Keratinocyte (primary cell): ENCODE results near the gene MAOA. TPM values are rescaled to one million over a fixed set of nuclear protein-coding genes. Genes with fewer than 3 reads are reported as not detected.

Experiments used
- DNase-seq: peaks from one replicate; pipeline ENCODE4 v3.0.0-alpha.2; 2011; ENCODE audit warnings: low read depth, missing footprints, low spot score
- FAIRE-seq: peaks from 2 replicates; lab custom pipeline; 2011; peaks lifted over from hg19 to GRCh38; lab: Jason Lieb, UNC
- H2AFZ ChIP-seq: 2 replicates; pipeline ENCODE4 v1.6.0; 2012; ENCODE audit warnings: low read length, control low read depth, inconsistent platforms; ENCODE audit not compliant: control insufficient read depth
- H3K27ac ChIP-seq: 2 replicates; pipeline ENCODE4 v1.5.1; 2011; ENCODE audit warnings: low read length; ENCODE audit not compliant: control insufficient read depth, insufficient read depth
- H3K27me3 ChIP-seq: 3 replicates; pipeline ENCODE4 v1.6.0; 2011; ENCODE audit warnings: low read length; ENCODE audit not compliant: control insufficient read depth, insufficient read depth; ENCODE audit errors: extremely low read depth
- H3K36me3 ChIP-seq, 2 experiments: 2 replicates in 1 of 2; 3 replicates in 1 of 2; pipeline ENCODE4 v1.5.1; 2011; ENCODE audit warnings: low read length in 2 of 2, mild to moderate bottlenecking in 1 of 2; ENCODE audit not compliant: control insufficient read depth in 2 of 2, insufficient read depth in 2 of 2; ENCODE audit errors: extremely low read depth in 1 of 2
- H3K4me1 ChIP-seq: 3 replicates; pipeline ENCODE4 v1.5.1; 2011; ENCODE audit warnings: low read length; ENCODE audit not compliant: control insufficient read depth, insufficient read depth; ENCODE audit errors: extremely low read depth
- H3K4me2 ChIP-seq: 3 replicates; pipeline ENCODE4 v1.6.0; 2011; ENCODE audit warnings: low read depth, low read length; ENCODE audit not compliant: control insufficient read depth, insufficient read depth; ENCODE audit errors: extremely low read depth
- H3K4me3 ChIP-seq, 3 experiments: fragments of 200-600 bp in 1 of 3; sonication (generic) in 1 of 3; 2 replicates in 2 of 3; 3 replicates in 1 of 3; pipeline ENCODE4 v1.5.1; 2011 to 2016; ENCODE audit warnings: low read length in 3 of 3, mild to moderate bottlenecking in 3 of 3, control low read depth in 2 of 3, inconsistent platforms in 1 of 3, low read depth in 1 of 3, mixed read lengths in 1 of 3, mixed run types in 1 of 3, moderate library complexity in 1 of 3; ENCODE audit not compliant: control insufficient read depth in 2 of 3, insufficient read depth in 2 of 3; ENCODE audit errors: extremely low read depth in 1 of 3
- H3K79me2 ChIP-seq: 2 replicates; pipeline ENCODE4 v1.6.0; 2012; ENCODE audit warnings: low read length; ENCODE audit not compliant: control insufficient read depth, insufficient read depth
- H3K9ac ChIP-seq: 3 replicates; pipeline ENCODE4 v1.6.0; 2011; ENCODE audit warnings: low read length; ENCODE audit not compliant: control insufficient read depth, insufficient read depth; ENCODE audit errors: extremely low read depth
- H3K9me1 ChIP-seq: 3 replicates; pipeline ENCODE4 v1.6.0; 2011; ENCODE audit warnings: low read length; ENCODE audit not compliant: control insufficient read depth, insufficient read depth; ENCODE audit errors: extremely low read depth
- H3K9me3 ChIP-seq: 2 replicates; pipeline ENCODE4 v1.5.1; 2012; ENCODE audit warnings: low read depth, low read length; ENCODE audit not compliant: control insufficient read depth
- H4K20me1 ChIP-seq: 3 replicates; pipeline ENCODE4 v1.6.0; 2011; ENCODE audit warnings: low read length; ENCODE audit not compliant: control insufficient read depth, insufficient read depth; ENCODE audit errors: extremely low read depth
- CTCF ChIP-seq, 3 experiments: IDR thresholded peaks in 1 of 3; conservative IDR thresholded peaks in 1 of 3; optimal IDR thresholded peaks in 1 of 3; 2 replicates in 2 of 3; 3 replicates in 1 of 3; pipeline versions ENCODE3 to v1.5.1; 2011; ENCODE audit warnings: low read length in 3 of 3, mild to moderate bottlenecking in 3 of 3, moderate library complexity in 2 of 3, control low read depth in 1 of 3, inconsistent platforms in 1 of 3; ENCODE audit not compliant: insufficient read depth in 2 of 3; ENCODE audit errors: extremely low read depth in 1 of 3
- EZH2 ChIP-seq: IDR thresholded peaks from one replicate; pipeline ENCODE4 v1.6.1; 2012; ENCODE audit warnings: inconsistent platforms, mild to moderate bottlenecking, low read length, moderate library complexity
- dilution Hi-C: fragments of 300-500 bp; cut with MboI; formaldehyde crosslinking; loops from one replicate; pipeline ENCODE4 v1.7.0; 2020; ENCODE audit warnings: low sequenced_read_pairs; ENCODE audit not compliant: extremely low pct_ligation_motif_present
- polyA plus RNA-seq, 5 experiments: library from polyadenylated mRNA; depleted of rRNA in 3 of 5; stranded (reverse) in 3 of 5; stranded (forward) in 1 of 5; unstranded in 1 of 5; fragments of >200 nt; gene quantifications; 1 replicate in 1 of 5; 2 replicates in 3 of 5; 3 replicates in 1 of 5; pipeline versions ENCODE4 v1.2.1 to v1.2.3, GENCODE V29; 2011 to 2012; ENCODE audit warnings: missing spikeins in 2 of 5, low read depth in 1 of 5, low replicate concordance in 1 of 5

MAOA gene
- polyA plus RNA-seq, 1 donor (not counting 4 experiments of a cell fraction or from before 2014, with no cell fraction given) = 69.7 TPM

GRCh38 chrX:43644124-43644701, 11.9 kb upstream of the MAOA start:
- H3K4me2 ChIP-seq = peak overlapping the region; percentile 54
- H3K79me2 ChIP-seq = no peaks in the 10 kb centered on the region
- H3K27me3 ChIP-seq = no peaks in the 10 kb centered on the region
- H3K9me3 ChIP-seq = no peaks in the 10 kb centered on the region
- no peaks in the 10 kb centered on the region for H4K20me1 ChIP-seq
- peak overlapping the region; percentile 9 for H2AFZ ChIP-seq
- H3K4me3 ChIP-seq = peak overlapping the region in 1 of 3 experiments; percentile 1
- FAIRE-seq (peak; percentile 82), DNase-seq (peak; percentile 26)
- dilution Hi-C loops = no loop called here
- TF ChIP-seq EZH2 = no peak
- no peak for TF ChIP-seq CTCF (optimal IDR thresholded peaks at IDR 0.05 in 1 of 3, IDR thresholded peaks at IDR 0.05 in 1 of 3, conservative IDR thresholded peaks at IDR 0.05 in 1 of 3; ENCODE audit: extremely low read depth in 1 of 3, insufficient read depth in 2 of 3, low read length in 3 of 3)
- H3K9me1 ChIP-seq = no peaks in the 10 kb centered on the region
- H3K27ac ChIP-seq = peak overlapping the region; percentile 78
- peaks cover 16% of the 10 kb centered on the region for H3K4me1 ChIP-seq
- H3K36me3 ChIP-seq = no peaks in the 10 kb centered on the region
- peak overlapping the region; percentile 39 for H3K9ac ChIP-seq

GRCh38 chrX:43646800-43647199, 9.3 kb upstream of the MAOA start:
- no peak overlapping the region for H3K4me3 ChIP-seq
- no peak overlapping the region for H3K27ac ChIP-seq
- no peaks in the 10 kb centered on the region for H3K9me3 ChIP-seq
- H3K36me3 ChIP-seq = no peaks in the 10 kb centered on the region
- peak overlapping the region; percentile 12 for H2AFZ ChIP-seq
- FAIRE-seq = no peak
- H3K9me1 ChIP-seq = no peaks in the 10 kb centered on the region
- H3K27me3 ChIP-seq = no peaks in the 10 kb centered on the region
- dilution Hi-C loops = no loop called here
- no peaks in the 10 kb centered on the region for H3K79me2 ChIP-seq
- no peaks in the 10 kb centered on the region for H4K20me1 ChIP-seq
- H3K4me2 ChIP-seq = peak overlapping the region; percentile 27
- no peak for DNase-seq
- TF ChIP-seq EZH2 (no peak), CTCF (optimal IDR thresholded peaks at IDR 0.05 in 1 of 3, IDR thresholded peaks at IDR 0.05 in 1 of 3, conservative IDR thresholded peaks at IDR 0.05 in 1 of 3; ENCODE audit: extremely low read depth in 1 of 3, insufficient read depth in 2 of 3, low read length in 3 of 3) (no peak)
- no peak overlapping the region for H3K9ac ChIP-seq
- peaks cover 16% of the 10 kb centered on the region for H3K4me1 ChIP-seq
